ENCODE results near the gene FAM124B.

The FAM124B gene

DNA sequence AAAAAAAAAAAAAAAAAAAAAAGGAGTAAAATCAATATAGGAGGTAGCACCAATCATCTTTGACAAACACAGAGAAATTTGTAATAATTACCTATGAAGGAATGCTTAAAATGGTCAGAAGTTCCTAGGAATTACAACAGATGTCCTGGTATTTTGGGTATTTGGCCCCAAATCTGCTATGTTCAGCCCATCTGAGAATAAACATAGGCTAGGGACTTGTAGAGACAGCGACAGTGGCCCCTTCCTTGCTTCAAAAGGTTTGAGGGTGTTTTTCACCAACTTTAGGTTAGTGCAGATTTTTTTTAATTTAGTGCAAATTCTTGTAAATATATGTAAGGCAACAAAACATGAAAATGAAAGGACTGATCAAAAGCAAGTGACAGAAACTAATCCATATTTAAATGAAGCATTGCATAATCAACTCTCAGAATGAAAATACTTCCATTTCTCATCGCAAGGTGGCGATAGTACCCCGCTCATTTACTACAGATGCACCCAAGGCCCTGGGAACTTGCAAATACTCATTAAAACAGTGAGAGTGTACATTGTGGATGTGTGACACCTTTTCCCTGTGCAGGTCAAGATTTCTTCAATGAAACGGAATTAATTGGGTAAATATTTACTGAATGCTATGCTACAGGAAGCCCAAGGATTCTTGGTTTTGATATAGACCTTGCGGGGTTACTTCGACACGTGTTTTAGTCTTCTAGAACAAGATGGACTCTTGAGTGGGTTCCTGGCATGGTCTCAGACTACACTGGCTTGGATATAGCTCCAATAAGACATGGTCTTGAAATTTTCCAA lies 44.6 kb downstream of the FAM124B start:
- DNase-seq (ENCODE audit: insufficient read length) (peak; percentile 25), FAIRE-seq (peak; percentile 91)
- TF ChIP-seq POLR2A (IDR thresholded peaks at IDR 0.05; ENCODE audit: low read depth, low read length) (no peak), POLR2AphosphoS5 (IDR thresholded peaks at IDR 0.05; ENCODE audit: low read depth, low read length) (no peak), TAF1 (IDR thresholded peaks at IDR 0.05; ENCODE audit: borderline replicate concordance, low read depth, low read length) (no peak)

DNA sequence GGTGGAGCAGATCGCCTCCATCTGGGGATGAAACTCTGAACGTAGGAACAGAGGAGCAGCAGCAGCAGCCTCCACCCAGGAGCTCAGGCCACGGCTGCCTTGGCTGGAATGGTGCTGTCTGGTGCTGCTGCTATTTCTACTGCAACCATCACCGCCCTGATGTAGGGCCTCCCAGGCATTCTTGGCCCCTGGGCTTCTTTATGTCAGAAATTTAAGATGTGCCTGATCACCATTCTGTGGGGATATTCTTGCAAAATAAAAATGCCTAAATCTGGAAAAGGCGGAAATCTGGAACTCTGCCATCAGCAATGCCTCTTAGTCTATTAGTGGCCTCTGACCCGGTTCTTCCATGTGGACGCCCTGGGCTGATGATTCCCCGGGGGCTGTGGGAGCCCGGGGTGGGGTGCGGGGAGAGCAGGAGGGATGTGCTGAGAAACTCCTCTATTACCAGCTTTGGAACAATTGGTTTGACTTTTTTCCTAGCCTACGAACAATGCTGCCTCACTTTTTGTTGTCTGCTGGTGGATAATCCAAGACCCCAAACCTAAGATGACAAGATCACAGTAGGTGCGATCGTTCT lies 47.2 kb downstream of the FAM124B start:
- no peak for FAIRE-seq
- no peak for DNase-seq (ENCODE audit: insufficient read length)
- TF ChIP-seq TAF1 (IDR thresholded peaks at IDR 0.05; ENCODE audit: borderline replicate concordance, low read depth, low read length) = no peak
- no peak for TF ChIP-seq POLR2A (IDR thresholded peaks at IDR 0.05; ENCODE audit: low read depth, low read length)
- TF ChIP-seq POLR2AphosphoS5 (IDR thresholded peaks at IDR 0.05; ENCODE audit: low read depth, low read length) = no peak

DNA sequence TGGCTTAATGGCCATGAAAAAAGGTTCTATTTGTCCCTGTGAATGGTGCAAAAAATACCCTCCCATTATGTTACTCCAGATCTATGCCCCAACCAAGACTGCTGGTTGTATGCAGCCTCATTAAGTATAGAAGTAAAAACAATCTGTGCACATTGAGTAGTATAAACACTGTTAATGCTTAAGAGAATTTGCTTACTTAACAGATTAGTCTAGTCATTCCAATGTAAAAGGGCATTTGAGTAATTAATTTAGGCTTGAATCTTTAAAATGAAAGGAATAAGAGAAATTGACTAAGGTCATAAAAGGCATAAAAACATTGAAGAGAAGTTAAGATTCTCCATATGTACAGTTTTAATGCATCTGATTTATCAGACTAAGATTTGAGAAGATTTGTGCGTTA lies 51.2 kb downstream of the FAM124B start:
- FAIRE-seq (no peak), DNase-seq (ENCODE audit: insufficient read length) (no peak)
- TF ChIP-seq TAF1 (IDR thresholded peaks at IDR 0.05; ENCODE audit: borderline replicate concordance, low read depth, low read length) (no peak), POLR2A (IDR thresholded peaks at IDR 0.05; ENCODE audit: low read depth, low read length) (no peak), POLR2AphosphoS5 (IDR thresholded peaks at IDR 0.05; ENCODE audit: low read depth, low read length) (no peak)

DNA sequence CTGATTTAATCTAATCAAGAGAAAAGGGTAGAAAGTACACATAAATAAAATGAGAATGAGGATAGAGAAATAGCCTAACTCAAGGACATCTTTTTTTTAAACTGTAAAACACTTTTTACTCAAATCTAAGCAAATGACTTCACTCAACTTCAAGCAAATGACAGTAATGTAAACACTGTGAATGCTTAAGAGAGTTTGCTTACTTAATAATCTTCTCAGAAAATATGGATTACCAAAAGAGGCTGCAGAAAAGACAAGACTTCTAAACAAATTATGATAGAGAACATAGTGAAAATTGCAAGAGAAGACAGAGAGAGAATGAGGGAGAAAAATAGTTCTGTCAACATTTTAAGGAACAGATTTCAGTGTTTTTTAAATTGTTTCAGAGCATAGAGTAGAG lies 52.5 kb downstream of the FAM124B start:
- FAIRE-seq = no peak
- TF ChIP-seq POLR2A (IDR thresholded peaks at IDR 0.05; ENCODE audit: low read depth, low read length) = no peak
- TF ChIP-seq TAF1 (IDR thresholded peaks at IDR 0.05; ENCODE audit: borderline replicate concordance, low read depth, low read length) = no peak
- TF ChIP-seq POLR2AphosphoS5 (IDR thresholded peaks at IDR 0.05; ENCODE audit: low read depth, low read length) = no peak

DNA sequence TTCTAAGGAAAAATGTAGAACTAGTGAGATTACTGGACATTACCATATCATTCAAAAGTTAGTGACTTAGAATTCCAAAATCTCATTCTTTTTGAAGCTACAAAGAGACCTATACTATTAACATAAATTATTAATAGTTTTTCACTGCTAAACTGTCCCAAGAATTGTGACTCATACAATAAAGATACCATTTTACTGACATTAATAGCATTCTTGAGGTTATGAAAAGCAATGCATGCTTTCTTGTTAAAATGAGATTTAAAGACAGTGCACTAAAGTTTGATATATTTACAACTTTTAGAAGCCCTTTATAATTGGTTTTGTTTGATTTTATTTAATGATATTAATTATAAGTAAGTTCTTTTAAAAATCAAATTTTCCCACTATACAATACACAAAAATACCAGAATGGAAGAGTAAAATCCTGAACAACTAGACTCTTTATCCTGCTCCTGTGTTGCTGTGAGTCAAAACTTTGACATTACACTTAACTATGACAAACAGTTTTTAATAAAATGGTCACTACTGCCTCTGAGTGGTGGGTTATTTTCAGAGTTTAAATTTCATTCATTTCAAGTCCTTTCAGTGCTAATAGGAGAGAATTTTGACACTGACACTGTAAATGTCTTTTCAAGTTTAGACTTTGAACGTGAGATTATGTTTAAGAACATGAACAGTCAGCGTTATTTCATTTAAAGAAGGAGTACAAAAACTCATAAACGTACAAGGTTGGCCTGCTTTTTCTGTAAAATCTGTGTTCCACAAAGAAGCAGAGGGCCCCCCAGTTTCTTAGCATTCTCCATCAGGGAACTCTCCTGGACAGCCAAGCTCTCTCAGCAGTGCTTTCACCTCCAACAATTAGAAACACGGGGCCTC lies 54.5 kb downstream of the FAM124B start:
- TF ChIP-seq POLR2A (IDR thresholded peaks at IDR 0.05; ENCODE audit: low read depth, low read length) (no peak), POLR2AphosphoS5 (IDR thresholded peaks at IDR 0.05; ENCODE audit: low read depth, low read length) (no peak), TAF1 (IDR thresholded peaks at IDR 0.05; ENCODE audit: borderline replicate concordance, low read depth, low read length) (no peak)
- DNase-seq (ENCODE audit: insufficient read length) = no peak
- FAIRE-seq = no peak

More for the DNA sequence above, 52.5 kb downstream of the FAM124B start:
- no peak for DNase-seq (ENCODE audit: insufficient read length)

DNA sequence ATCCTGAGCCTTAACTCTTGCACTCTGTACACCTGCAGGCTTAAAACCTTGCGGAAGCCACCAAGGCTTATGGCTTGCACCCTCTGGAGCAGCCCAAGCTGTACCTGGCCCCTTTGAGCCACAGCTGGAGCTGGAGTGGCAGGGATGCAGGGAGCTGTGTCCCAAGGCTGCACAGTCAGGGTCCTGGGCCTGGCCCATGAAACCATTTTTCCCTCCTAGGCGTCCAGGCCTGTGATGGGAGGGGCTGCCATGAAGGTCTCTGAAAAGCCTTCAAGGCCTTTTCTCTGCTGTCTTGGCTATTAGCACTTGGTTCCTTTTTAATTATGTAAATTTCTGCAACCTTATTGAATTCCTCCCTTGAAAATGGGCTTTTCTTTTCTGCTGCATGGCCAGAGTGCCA lies 56.4 kb downstream of the FAM124B start:
- TF ChIP-seq POLR2AphosphoS5 (IDR thresholded peaks at IDR 0.05; ENCODE audit: low read depth, low read length) (no peak), POLR2A (IDR thresholded peaks at IDR 0.05; ENCODE audit: low read depth, low read length) (no peak)
- FAIRE-seq (no peak), DNase-seq (ENCODE audit: insufficient read length) (no peak)

DNA sequence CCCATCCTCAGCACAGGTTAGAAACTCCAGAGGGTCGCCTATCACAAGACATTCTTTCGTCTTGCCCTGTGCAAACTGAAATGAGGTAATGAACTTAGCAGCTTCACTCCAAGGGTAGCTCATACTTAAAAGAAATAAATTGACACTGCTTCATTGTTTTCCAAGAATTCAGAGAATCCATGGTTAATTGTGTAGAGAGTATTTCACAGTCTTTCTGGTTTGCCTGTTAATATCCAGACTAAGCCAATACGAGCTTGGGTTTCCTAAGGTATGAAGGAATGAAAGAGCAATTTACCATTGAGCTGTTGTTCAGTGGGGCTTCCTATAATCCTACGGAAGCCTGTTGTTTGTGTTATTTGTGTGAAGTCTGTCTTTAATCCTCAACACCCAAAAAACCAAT lies 58.7 kb downstream of the FAM124B start:
- no peak for FAIRE-seq
- no peak for DNase-seq (ENCODE audit: insufficient read length)
- TF ChIP-seq POLR2A (IDR thresholded peaks at IDR 0.05; ENCODE audit: low read depth, low read length) (no peak), POLR2AphosphoS5 (IDR thresholded peaks at IDR 0.05; ENCODE audit: low read depth, low read length) (no peak), TAF1 (IDR thresholded peaks at IDR 0.05; ENCODE audit: borderline replicate concordance, low read depth, low read length) (no peak)

DNA sequence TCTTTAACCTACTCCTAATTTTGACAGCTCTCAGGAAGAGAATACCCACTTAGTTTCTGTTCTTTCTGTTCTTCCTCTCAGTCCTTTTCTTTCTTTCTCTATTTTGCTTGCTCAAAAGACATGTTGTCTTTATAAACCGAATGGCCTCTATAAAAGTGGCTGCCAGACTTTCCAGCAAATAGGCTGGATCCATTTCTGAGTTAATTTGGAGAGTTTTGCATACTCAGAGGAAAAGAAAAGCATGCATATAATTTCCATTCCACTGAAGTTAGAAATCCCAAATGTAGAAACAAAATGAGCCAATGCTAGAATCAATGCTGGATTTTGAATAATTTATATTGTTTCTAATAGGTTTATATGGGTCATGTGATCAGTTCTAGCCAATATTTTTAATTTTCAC lies 65.9 kb downstream of the FAM124B start:
- FAIRE-seq (no peak), DNase-seq (ENCODE audit: insufficient read length) (no peak)
- TF ChIP-seq TAF1 (IDR thresholded peaks at IDR 0.05; ENCODE audit: borderline replicate concordance, low read depth, low read length) = no peak

DNA sequence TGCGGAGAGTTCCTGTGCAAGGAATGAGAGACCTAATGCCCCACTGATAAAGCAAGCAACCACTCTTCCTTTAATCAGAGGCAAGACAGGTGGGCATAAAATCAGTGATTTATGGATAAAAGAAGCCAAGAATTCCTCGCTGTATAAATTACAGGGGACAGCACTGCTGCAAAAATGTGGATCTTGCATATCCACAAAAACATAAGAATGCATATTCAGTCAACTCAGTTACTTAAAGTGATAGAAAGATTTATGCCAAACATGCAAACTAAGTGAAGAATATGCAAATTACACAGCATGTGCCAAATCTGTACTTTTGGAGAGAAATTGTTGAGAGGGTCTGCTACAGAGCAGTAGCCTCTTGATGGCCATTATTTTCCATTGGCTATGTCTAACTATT lies 67.2 kb downstream of the FAM124B start:
- no peak for DNase-seq (ENCODE audit: insufficient read length)
- no peak for FAIRE-seq
- TF ChIP-seq POLR2AphosphoS5 (IDR thresholded peaks at IDR 0.05; ENCODE audit: low read depth, low read length) (no peak), POLR2A (IDR thresholded peaks at IDR 0.05; ENCODE audit: low read depth, low read length) (no peak), TAF1 (IDR thresholded peaks at IDR 0.05; ENCODE audit: borderline replicate concordance, low read depth, low read length) (no peak)

DNA sequence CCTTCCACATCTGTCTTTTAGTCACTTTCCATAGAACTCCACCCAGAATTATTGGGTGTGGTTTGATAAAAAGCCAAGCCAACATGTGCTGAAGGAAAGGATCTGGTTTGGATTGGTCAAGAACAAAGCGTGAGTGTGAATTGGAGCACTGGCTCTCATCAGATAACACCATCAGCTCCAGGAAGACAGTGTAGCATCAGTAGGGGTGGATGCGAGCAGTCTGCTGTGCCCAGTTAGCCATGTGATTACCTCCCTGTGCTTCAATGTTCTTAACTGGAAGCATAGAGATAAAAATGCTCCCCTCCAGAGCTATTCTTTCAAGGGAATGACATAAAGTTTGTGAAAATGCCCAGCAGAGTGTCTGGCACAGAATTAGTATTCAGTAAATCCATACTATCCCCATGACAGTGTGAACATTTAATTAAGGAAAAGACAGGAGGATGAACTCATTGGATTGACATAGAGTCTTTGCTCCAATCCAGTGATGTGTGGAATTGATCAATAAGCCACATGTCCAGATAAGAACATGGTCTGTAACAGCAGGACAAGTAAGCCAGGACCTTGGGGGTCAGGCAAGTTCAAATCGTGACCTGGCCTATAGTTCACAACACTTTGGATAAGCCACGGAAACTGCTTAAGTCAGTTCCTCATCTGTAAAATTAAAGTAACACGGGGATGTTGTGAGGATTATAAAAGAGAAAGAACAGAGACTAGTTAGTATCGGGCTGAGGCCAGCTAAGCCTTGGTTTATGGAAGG lies 68.0 kb downstream of the FAM124B start:
- no peak for DNase-seq (ENCODE audit: insufficient read length)
- FAIRE-seq = no peak
- TF ChIP-seq TAF1 (IDR thresholded peaks at IDR 0.05; ENCODE audit: borderline replicate concordance, low read depth, low read length) = no peak
- TF ChIP-seq POLR2AphosphoS5 (IDR thresholded peaks at IDR 0.05; ENCODE audit: low read depth, low read length) = no peak
- TF ChIP-seq POLR2A (IDR thresholded peaks at IDR 0.05; ENCODE audit: low read depth, low read length) = no peak

DNA sequence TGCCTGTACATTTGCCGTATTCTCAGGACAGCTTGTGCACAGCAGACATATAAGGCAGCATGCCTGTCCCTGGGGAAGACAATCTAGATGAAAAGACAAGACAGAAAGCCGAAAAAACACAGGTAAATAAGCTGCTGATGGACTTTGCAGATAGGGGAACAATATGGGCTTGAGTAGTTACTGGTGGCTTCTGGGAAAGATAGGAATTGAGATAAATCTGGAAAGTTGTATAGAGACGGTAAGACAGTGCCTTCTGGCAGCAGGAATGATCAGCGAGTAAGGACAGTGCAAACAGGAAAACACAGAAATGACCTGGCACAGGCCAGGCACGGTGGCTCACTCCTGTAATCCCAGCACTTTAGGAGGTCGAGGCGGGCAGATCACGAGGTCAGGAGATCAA lies 70.2 kb downstream of the FAM124B start:
- TF ChIP-seq POLR2AphosphoS5 (IDR thresholded peaks at IDR 0.05; ENCODE audit: low read depth, low read length) = no peak
- TF ChIP-seq TAF1 (IDR thresholded peaks at IDR 0.05; ENCODE audit: borderline replicate concordance, low read depth, low read length) = no peak
- no peak for TF ChIP-seq POLR2A (IDR thresholded peaks at IDR 0.05; ENCODE audit: low read depth, low read length)
- no peak for FAIRE-seq
- no peak for DNase-seq (ENCODE audit: insufficient read length)
